NCI-H1694 treated with DMSO at 0.1 percent for 48 hours (cell line): ENCODE results near the gene TNF.

Experiments
- DNase-seq: peaks from one replicate; lab custom pipeline; 2025; lab: John Stamatoyannopoulos, UW

Gene TNF

GRCh38 chr6:31573239-31574105 lies 1.9 kb upstream of the TNF start:
- DNase-seq: no peak

- DNase-seq: no peak
Observed at GRCh38 chr6:31574106-31575061, 981 bp upstream of the TNF start.

- no peak for DNase-seq
Observed at GRCh38 chr6:31575952-31576685, 754 bp downstream of the TNF start.

- DNase-seq: no peak
Observed at GRCh38 chr6:31576897-31577578, 1.7 kb downstream of the TNF start.

- DNase-seq: no peak
Observed at GRCh38 chr6:31577579-31577966, 2.2 kb downstream of the TNF start.

- DNase-seq: no peak
Observed at GRCh38 chr6:31578184-31579118, 3.1 kb downstream of the TNF start.

- no peak for DNase-seq
Observed at GRCh38 chr6:31579119-31579505, 3.7 kb downstream of the TNF start.

GRCh38 chr6:31579546-31580437 lies 4.4 kb downstream of the TNF start:
- DNase-seq: no peak

GRCh38 chr6:31580438-31580740 lies 5.0 kb downstream of the TNF start:
- no peak for DNase-seq

GRCh38 chr6:31580807-31581433 lies 5.6 kb downstream of the TNF start:
- peak; percentile 65 for DNase-seq

- no peak for DNase-seq
Observed at GRCh38 chr6:31581434-31582229, 6.3 kb downstream of the TNF start.

- no peak for DNase-seq
Observed at GRCh38 chr6:31582230-31582643, 6.9 kb downstream of the TNF start, which contains the start of gene LTB. Gene LTB (minus strand): TSS chr6:31582424. CDS start chr6:31582417, 7 bp downstream.

GRCh38 chr6:31585491-31585890 lies 10.1 kb downstream of the TNF start:
- DNase-seq: no peak

- no peak for DNase-seq
Observed at GRCh38 chr6:31586008-31586407, 10.6 kb downstream of the TNF start, which contains the start of gene LST1. Gene LST1 (plus strand): TSS chr6:31586277. CDS start chr6:31587300, 1,023 bp downstream.

GRCh38 chr6:31586599-31587281 lies 11.4 kb downstream of the TNF start:
- DNase-seq: no peak

GRCh38 chr6:31587791-31588777 lies 12.7 kb downstream of the TNF start:
- DNase-seq: no peak
